Putamen (tissue), 1 donor: ENCODE results near the gene RASSF8.
A peak's percentile ranks its signal among the peaks of the same experiment; 100 is the strongest.

Experiments used
- DNase-seq: peaks from one replicate; pipeline ENCODE4 v3.0.0-alpha.2; 2016; ENCODE audit warnings: low spot score

Gene RASSF8

GRCh38 chr12:25958428-25959070 lies at the start of gene RASSF8:
RASSF8 (plus strand) TSS chr12:25958682; CDS start chr12:26055344, 96,662 bp downstream.
- DNase-seq, result peak; percentile 82

GRCh38 chr12:25914551-25914950 lies 43.9 kb upstream of the RASSF8 start:
- no peak for DNase-seq

GRCh38 chr12:25924491-25925001 lies 33.9 kb upstream of the RASSF8 start:
- DNase-seq, result no peak

- no peak for DNase-seq
These were observed 33.4 kb upstream of the RASSF8 start for GRCh38 chr12:25925064-25925463.

- DNase-seq, result no peak
These were observed 31.9 kb upstream of the RASSF8 start for GRCh38 chr12:25926536-25926935.

- DNase-seq, result no peak
These were observed 29.3 kb upstream of the RASSF8 start for GRCh38 chr12:25929142-25929541.

GRCh38 chr12:25932971-25933370 lies 25.5 kb upstream of the RASSF8 start:
- DNase-seq, result no peak

GRCh38 chr12:25934456-25934855 lies 24.0 kb upstream of the RASSF8 start:
- DNase-seq, result no peak

GRCh38 chr12:25935355-25936144 lies 22.9 kb upstream of the RASSF8 start:
- no peak for DNase-seq

- no peak for DNase-seq
These were observed 21.4 kb upstream of the RASSF8 start for GRCh38 chr12:25937096-25937495.

GRCh38 chr12:25938581-25938980 lies 19.9 kb upstream of the RASSF8 start:
- DNase-seq, result no peak

GRCh38 chr12:25939606-25940005 lies 18.9 kb upstream of the RASSF8 start:
- DNase-seq, result no peak

- no peak for DNase-seq
These were observed 17.6 kb upstream of the RASSF8 start for GRCh38 chr12:25940886-25941285.

GRCh38 chr12:25942709-25943108 lies 15.8 kb upstream of the RASSF8 start:
- no peak for DNase-seq

GRCh38 chr12:25943940-25944339 lies 14.5 kb upstream of the RASSF8 start:
- no peak for DNase-seq

- no peak for DNase-seq
These were observed 9.1 kb upstream of the RASSF8 start for GRCh38 chr12:25949343-25949742.

- no peak for DNase-seq
These were observed 8.0 kb upstream of the RASSF8 start for GRCh38 chr12:25950329-25951115.

- peak; percentile 63 for DNase-seq
These were observed 572 bp upstream of the RASSF8 start for GRCh38 chr12:25957793-25958427.

GRCh38 chr12:25959071-25959961 lies 834 bp downstream of the RASSF8 start:
- peak; percentile 58 for DNase-seq

- no peak for DNase-seq
These were observed 1.7 kb downstream of the RASSF8 start for GRCh38 chr12:25960143-25960542.

GRCh38 chr12:25960961-25961360 lies 2.5 kb downstream of the RASSF8 start:
- no peak for DNase-seq
